ENCODE measurements around the gene SCGB2A2. TPM values are rescaled to one million over a fixed set of nuclear protein-coding genes. Genes with fewer than 3 reads are reported as not detected.
A peak's percentile ranks its signal among the peaks of the same experiment; 100 is the strongest.

Gene SCGB2A2
- total RNA-seq, 1 donor from 2014 or later, result not detected

DNA sequence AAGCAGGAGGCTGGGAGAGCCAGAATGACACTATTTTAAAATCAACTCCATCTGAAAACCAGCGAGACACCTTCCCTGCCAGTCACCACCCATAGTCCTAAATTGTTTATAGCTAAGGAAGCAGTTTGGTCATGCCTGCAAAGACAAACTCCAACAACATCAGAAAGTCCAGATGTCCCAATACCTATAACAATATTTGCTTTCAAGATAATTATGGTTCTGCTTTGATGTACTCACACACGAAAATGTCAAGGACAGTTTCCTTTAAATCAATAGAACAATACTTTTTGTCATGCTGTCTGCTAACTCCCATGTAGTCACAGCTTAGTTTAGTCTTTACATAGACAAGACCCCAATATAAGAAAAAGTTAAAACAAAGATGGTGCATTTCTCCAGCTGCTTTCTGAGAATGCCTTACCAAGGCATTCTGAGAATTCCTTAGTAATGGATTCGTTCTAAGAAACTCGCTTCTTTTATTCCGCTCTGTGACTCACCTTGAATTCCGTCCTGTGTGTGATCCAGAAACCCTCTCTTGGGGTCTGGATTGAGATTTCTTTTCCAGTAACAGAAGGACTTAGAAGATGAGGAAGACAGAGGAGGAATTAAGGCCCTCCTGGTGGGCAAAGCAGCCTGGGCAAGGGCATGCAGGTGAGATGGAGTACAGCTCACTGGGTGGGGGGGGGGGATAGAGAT is 9.6 kb upstream of the SCGB2A2 start:
- Mint-ChIP-seq H3K27me3 (ENCODE audit: low read depth) (peaks cover 18% of the 10 kb centered on the region), H3K4me3 (ENCODE audit: low read depth) (no peak overlapping the region), H3K27ac (no peak overlapping the region), H3K9me3 (peaks cover 4% of the 10 kb centered on the region), H3K4me1 (ENCODE audit: low read depth) (peaks cover 4% of the 10 kb centered on the region), H3K36me3 (ENCODE audit: low read depth) (no peaks in the 10 kb centered on the region)
- intact Hi-C loops (cut with micrococcal nuclease), result no loop called here
- no peak for DNase-seq (ENCODE audit: low spot score)

GRCh38 chr11:62264004-62264403 is 6.0 kb upstream of the SCGB2A2 start:
- no peak for DNase-seq (ENCODE audit: low spot score)
- no peaks in the 10 kb centered on the region for H3K36me3 Mint-ChIP-seq (ENCODE audit: low read depth)
- H3K27ac Mint-ChIP-seq, result no peak overlapping the region
- peaks cover 11% of the 10 kb centered on the region for H3K4me1 Mint-ChIP-seq (ENCODE audit: low read depth)
- intact Hi-C loops (cut with micrococcal nuclease), result no loop called here
- H3K4me3 Mint-ChIP-seq (ENCODE audit: low read depth), result no peak overlapping the region
- H3K27me3 Mint-ChIP-seq (ENCODE audit: low read depth), result peaks cover 7% of the 10 kb centered on the region
- no peaks in the 10 kb centered on the region for H3K9me3 Mint-ChIP-seq

DNA sequence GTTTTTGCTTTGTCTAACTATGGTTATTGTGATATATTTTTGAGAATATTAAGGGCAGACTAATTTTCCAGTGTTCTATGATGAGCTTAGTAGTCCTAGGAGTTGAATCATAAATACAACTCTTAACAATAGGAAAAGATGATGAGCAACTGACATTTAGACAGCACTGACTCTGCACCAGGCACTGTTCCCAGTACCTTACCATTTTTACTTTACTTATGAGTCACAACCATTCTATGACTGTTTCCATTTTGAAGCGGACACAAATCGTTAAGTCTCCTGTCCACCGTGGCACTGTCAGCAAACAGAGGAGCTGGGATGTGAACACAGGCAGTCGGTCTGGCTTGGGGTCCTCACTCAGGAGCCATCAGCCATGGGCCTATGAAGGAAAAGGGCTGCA is 3.4 kb upstream of the SCGB2A2 start:
- no peak overlapping the region for H3K4me3 Mint-ChIP-seq (ENCODE audit: low read depth)
- no peak for DNase-seq (ENCODE audit: low spot score)

GRCh38 chr11:62267050-62267449 is 2.9 kb upstream of the SCGB2A2 start:
- Mint-ChIP-seq H3K36me3 (ENCODE audit: low read depth) (no peaks in the 10 kb centered on the region), H3K27ac (no peak overlapping the region), H3K27me3 (ENCODE audit: low read depth) (peaks cover 13% of the 10 kb centered on the region), H3K4me3 (ENCODE audit: low read depth) (no peak overlapping the region), H3K4me1 (ENCODE audit: low read depth) (peaks cover 11% of the 10 kb centered on the region), H3K9me3 (no peaks in the 10 kb centered on the region)
- intact Hi-C loops (cut with micrococcal nuclease), result no loop called here
- DNase-seq (ENCODE audit: low spot score), result no peak

More for the DNA sequence above, 3.4 kb upstream of the SCGB2A2 start:
- no peaks in the 10 kb centered on the region for H3K36me3 Mint-ChIP-seq (ENCODE audit: low read depth)
- H3K27ac Mint-ChIP-seq, result peak overlapping the region; percentile 35
- peaks cover 11% of the 10 kb centered on the region for H3K27me3 Mint-ChIP-seq (ENCODE audit: low read depth)
- intact Hi-C loops (cut with micrococcal nuclease), result no loop called here
- peaks cover 11% of the 10 kb centered on the region for H3K4me1 Mint-ChIP-seq (ENCODE audit: low read depth)
- H3K9me3 Mint-ChIP-seq, result no peaks in the 10 kb centered on the region

DNA sequence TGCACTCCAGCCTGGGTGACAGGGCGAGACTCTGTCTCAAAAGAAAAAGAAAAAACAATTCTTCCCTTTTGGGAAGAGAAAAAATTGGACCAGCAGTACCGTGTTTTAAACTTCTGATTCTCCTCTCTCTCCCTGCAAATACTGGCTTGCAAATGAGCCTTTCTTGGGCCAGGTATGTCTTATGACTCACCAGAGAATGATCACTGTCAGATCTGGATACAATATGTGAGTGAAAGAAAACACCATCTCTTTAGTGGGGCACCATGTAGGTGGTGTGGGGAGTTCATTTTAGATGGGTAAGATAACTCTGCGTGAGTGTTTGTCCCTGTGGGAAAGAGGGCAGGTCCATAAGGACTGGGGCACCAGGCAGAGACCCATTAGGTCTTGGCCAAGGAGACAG is 2.4 kb upstream of the SCGB2A2 start:
- H3K36me3 Mint-ChIP-seq (ENCODE audit: low read depth), result no peaks in the 10 kb centered on the region
- no peak for DNase-seq (ENCODE audit: low spot score)
- H3K27me3 Mint-ChIP-seq (ENCODE audit: low read depth), result peaks cover 13% of the 10 kb centered on the region
- intact Hi-C loops (cut with micrococcal nuclease), result no loop called here
- H3K27ac Mint-ChIP-seq, result no peak overlapping the region
- no peak overlapping the region for H3K4me3 Mint-ChIP-seq (ENCODE audit: low read depth)
- peaks cover 11% of the 10 kb centered on the region for H3K4me1 Mint-ChIP-seq (ENCODE audit: low read depth)
- H3K9me3 Mint-ChIP-seq, result no peaks in the 10 kb centered on the region

GRCh38 chr11:62273284-62273683 is 3.3 kb downstream of the SCGB2A2 start:
- peaks cover 9% of the 10 kb centered on the region for H3K27me3 Mint-ChIP-seq (ENCODE audit: low read depth)
- H3K36me3 Mint-ChIP-seq (ENCODE audit: low read depth), result no peaks in the 10 kb centered on the region
- intact Hi-C loops (cut with micrococcal nuclease), result no loop called here
- no peak for DNase-seq (ENCODE audit: low spot score)
- no peak overlapping the region for H3K27ac Mint-ChIP-seq
- H3K4me1 Mint-ChIP-seq (ENCODE audit: low read depth), result no peaks in the 10 kb centered on the region
- no peaks in the 10 kb centered on the region for H3K9me3 Mint-ChIP-seq
- H3K4me3 Mint-ChIP-seq (ENCODE audit: low read depth), result no peak overlapping the region

GRCh38 chr11:62273789-62274275 is 3.9 kb downstream of the SCGB2A2 start:
- H3K9me3 Mint-ChIP-seq, result no peaks in the 10 kb centered on the region
- no peaks in the 10 kb centered on the region for H3K4me1 Mint-ChIP-seq (ENCODE audit: low read depth)
- H3K27ac Mint-ChIP-seq, result no peak overlapping the region
- intact Hi-C loops (cut with micrococcal nuclease), result no loop called here
- H3K27me3 Mint-ChIP-seq (ENCODE audit: low read depth), result peaks cover 9% of the 10 kb centered on the region
- DNase-seq (ENCODE audit: low spot score), result no peak
- H3K4me3 Mint-ChIP-seq (ENCODE audit: low read depth), result no peak overlapping the region
- H3K36me3 Mint-ChIP-seq (ENCODE audit: low read depth), result no peaks in the 10 kb centered on the region

DNA sequence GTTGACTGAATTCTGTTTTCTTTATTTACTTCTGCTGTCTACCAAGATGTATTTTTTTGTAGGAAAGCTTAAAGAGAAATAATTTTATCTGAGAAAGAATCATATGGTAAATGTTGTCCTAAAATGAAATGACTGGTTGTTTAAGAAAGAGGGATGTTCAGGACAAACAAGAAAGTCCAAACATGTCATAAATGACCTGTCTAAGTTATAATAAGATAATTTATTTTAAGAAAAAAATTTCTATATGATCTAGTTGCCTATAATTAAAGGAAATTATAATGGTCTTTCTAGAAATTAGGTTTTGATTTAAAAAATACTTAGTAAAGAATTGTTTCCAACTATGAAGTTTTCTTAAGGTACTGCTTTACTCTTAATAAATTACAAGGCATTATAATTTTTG is 10.5 kb downstream of the SCGB2A2 start:
- intact Hi-C loops (cut with micrococcal nuclease), result no loop called here
- Mint-ChIP-seq H3K36me3 (ENCODE audit: low read depth) (no peaks in the 10 kb centered on the region), H3K9me3 (no peaks in the 10 kb centered on the region), H3K4me3 (ENCODE audit: low read depth) (no peak overlapping the region), H3K27me3 (ENCODE audit: low read depth) (peaks cover 12% of the 10 kb centered on the region), H3K27ac (no peak overlapping the region), H3K4me1 (ENCODE audit: low read depth) (no peaks in the 10 kb centered on the region)
- no peak for DNase-seq (ENCODE audit: low spot score)

- H3K9me3 Mint-ChIP-seq, result no peaks in the 10 kb centered on the region
- no peaks in the 10 kb centered on the region for H3K36me3 Mint-ChIP-seq (ENCODE audit: low read depth)
- H3K4me3 Mint-ChIP-seq (ENCODE audit: low read depth), result no peak overlapping the region
- H3K27me3 Mint-ChIP-seq (ENCODE audit: low read depth), result peaks cover 15% of the 10 kb centered on the region
- H3K27ac Mint-ChIP-seq, result no peak overlapping the region
- no peak for DNase-seq (ENCODE audit: low spot score)
- no peaks in the 10 kb centered on the region for H3K4me1 Mint-ChIP-seq (ENCODE audit: low read depth)
- intact Hi-C loops (cut with micrococcal nuclease), result no loop called here
These were observed 25.5 kb downstream of the SCGB2A2 start for GRCh38 chr11:62295504-62295903.

- no peak for DNase-seq (ENCODE audit: low spot score)
- no peaks in the 10 kb centered on the region for H3K9me3 Mint-ChIP-seq
- intact Hi-C loops (cut with micrococcal nuclease), result no loop called here
- H3K36me3 Mint-ChIP-seq (ENCODE audit: low read depth), result no peaks in the 10 kb centered on the region
- peaks cover 31% of the 10 kb centered on the region for H3K27me3 Mint-ChIP-seq (ENCODE audit: low read depth)
- no peaks in the 10 kb centered on the region for H3K4me1 Mint-ChIP-seq (ENCODE audit: low read depth)
- no peak within 1 kb of the TSS for H3K4me3 Mint-ChIP-seq (ENCODE audit: low read depth)
- H3K27ac Mint-ChIP-seq, result no peak within 1 kb of the TSS
These were observed 29.0 kb downstream of the SCGB2A2 start, which contains the start of gene SCGB1D4 for GRCh38 chr11:62298975-62299374. Gene SCGB1D4, minus strand, starts transcription at chr11:62299075. Its CDS starts 65 bp downstream, at chr11:62299010.

- peaks cover 3% of the 10 kb centered on the region for H3K4me1 Mint-ChIP-seq (ENCODE audit: low read depth)
- no peak for DNase-seq (ENCODE audit: low spot score)
- no peaks in the 10 kb centered on the region for H3K9me3 Mint-ChIP-seq
- peaks cover 43% of the 10 kb centered on the region for H3K27me3 Mint-ChIP-seq (ENCODE audit: low read depth)
- no peak overlapping the region for H3K27ac Mint-ChIP-seq
- H3K4me3 Mint-ChIP-seq (ENCODE audit: low read depth), result no peak overlapping the region
- H3K36me3 Mint-ChIP-seq (ENCODE audit: low read depth), result no peaks in the 10 kb centered on the region
- intact Hi-C loops (cut with micrococcal nuclease), result no loop called here
These were observed 36.3 kb downstream of the SCGB2A2 start for GRCh38 chr11:62306227-62306626.

DNA sequence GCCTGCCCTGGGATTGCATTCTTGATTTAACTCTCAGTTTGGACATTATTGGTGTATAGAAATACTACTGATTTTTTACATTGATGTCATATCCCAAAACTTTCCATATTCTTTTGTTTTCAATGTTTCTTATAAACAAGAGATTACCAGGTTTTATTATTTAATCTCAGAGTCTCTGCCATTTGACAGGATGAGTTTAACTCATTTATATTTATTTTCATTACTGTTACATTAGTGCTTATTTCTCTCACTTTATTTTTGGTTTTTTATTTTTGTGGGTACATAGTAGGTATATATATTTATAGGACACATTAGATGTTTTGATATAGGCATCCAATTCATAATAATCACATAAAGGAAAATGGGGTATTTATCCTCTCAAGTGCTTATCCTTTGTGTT is 38.0 kb downstream of the SCGB2A2 start:
- intact Hi-C loops (cut with micrococcal nuclease), result no loop called here
- Mint-ChIP-seq H3K4me3 (ENCODE audit: low read depth) (no peak overlapping the region), H3K27me3 (ENCODE audit: low read depth) (peaks cover 41% of the 10 kb centered on the region), H3K27ac (no peak overlapping the region), H3K4me1 (ENCODE audit: low read depth) (peaks cover 5% of the 10 kb centered on the region), H3K9me3 (no peaks in the 10 kb centered on the region), H3K36me3 (ENCODE audit: low read depth) (no peaks in the 10 kb centered on the region)
- no peak for DNase-seq (ENCODE audit: low spot score)

DNA sequence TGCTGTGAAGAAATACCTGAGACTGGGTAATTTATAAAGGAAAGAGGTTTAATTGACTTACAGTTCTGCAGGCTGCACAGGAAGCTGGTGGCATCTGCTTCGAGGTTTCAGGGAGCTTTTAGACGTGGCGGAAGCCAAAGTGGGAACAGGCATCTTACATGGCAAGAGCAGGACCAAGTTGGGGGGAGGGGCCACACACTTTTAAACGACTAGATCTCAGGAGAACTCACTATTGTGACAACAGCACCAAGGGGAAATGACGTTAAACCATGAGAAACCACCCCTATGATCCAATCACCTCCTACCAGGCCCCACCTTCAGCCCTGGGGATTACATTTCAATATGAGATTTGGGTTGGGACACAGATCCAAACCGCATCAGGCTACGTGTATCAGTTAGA is 40.0 kb downstream of the SCGB2A2 start:
- no peaks in the 10 kb centered on the region for H3K9me3 Mint-ChIP-seq
- peaks cover 50% of the 10 kb centered on the region for H3K27me3 Mint-ChIP-seq (ENCODE audit: low read depth)
- peaks cover 5% of the 10 kb centered on the region for H3K4me1 Mint-ChIP-seq (ENCODE audit: low read depth)
- intact Hi-C loops (cut with micrococcal nuclease), result loop anchor here (2.0 to 5.0 kb wide), 2 partner anchors 73 to 91 kb away; no protein-coding TSS in a partner anchor
- no peaks in the 10 kb centered on the region for H3K36me3 Mint-ChIP-seq (ENCODE audit: low read depth)
- no peak for DNase-seq (ENCODE audit: low spot score)
- no peak overlapping the region for H3K27ac Mint-ChIP-seq
- no peak overlapping the region for H3K4me3 Mint-ChIP-seq (ENCODE audit: low read depth)

All from activated T-helper 2 cell treated with anti-CD3 and anti-CD28 coated beads, Interferon-gamma antibody, Interleukin-2, Interleukin-4, amounts not matched to agents 10 μg/mL and 5 μg/mL and 100 μg/mL, durations not matched to agents 14 hours and 24 hours and 36 hours (primary cell).